Measurements from ENCODE around the gene MRPS2. TPM values are rescaled to one million over a fixed set of nuclear protein-coding genes. Genes with fewer than 3 reads are reported as not detected.
"Not testable (repeated sequence)": the region's sequence is repeated elsewhere in the genome, so short reads cannot be mapped to it uniquely, and the experiment has no call there.

MRPS2 gene
- total RNA-seq, 1 experiment from 2014 or later: 54.2 TPM

GRCh38 chr9:135531096-135531495, 30.6 kb downstream of the MRPS2 start:
- DNase-seq (ENCODE audit: low spot score): no peak

GRCh38 chr9:135533113-135533512, 32.6 kb downstream of the MRPS2 start:
- no peak for DNase-seq (ENCODE audit: low spot score)

GRCh38 chr9:135533674-135534073, 33.2 kb downstream of the MRPS2 start:
- DNase-seq (ENCODE audit: low spot score): no peak

GRCh38 chr9:135534192-135534711, 33.8 kb downstream of the MRPS2 start:
- DNase-seq (ENCODE audit: low spot score): not testable (repeated sequence)

GRCh38 chr9:135534826-135535225, 34.3 kb downstream of the MRPS2 start:
- not testable (repeated sequence) for DNase-seq (ENCODE audit: low spot score)

- DNase-seq (ENCODE audit: low spot score): not testable (repeated sequence)
Measured at GRCh38 chr9:135535631-135536030, 35.1 kb downstream of the MRPS2 start.

- peak; percentile 53 for DNase-seq (ENCODE audit: low spot score)
Measured at GRCh38 chr9:135536216-135536615, 35.7 kb downstream of the MRPS2 start.

GRCh38 chr9:135543262-135543894, 42.9 kb downstream of the MRPS2 start:
- peak; percentile 80 for DNase-seq (ENCODE audit: low spot score)

- no peak for DNase-seq (ENCODE audit: low spot score)
Measured at GRCh38 chr9:135544981-135545635, 44.6 kb downstream of the MRPS2 start.

- DNase-seq (ENCODE audit: low spot score): not testable (repeated sequence)
Measured at GRCh38 chr9:135545646-135546176, 45.2 kb downstream of the MRPS2 start, which contains the start of gene OBP2A. TSS of gene OBP2A (plus strand) at chr9:135546126. CDS start at chr9:135546181, 55 bp downstream.

GRCh38 chr9:135546792-135547617, 46.5 kb downstream of the MRPS2 start:
- DNase-seq (ENCODE audit: low spot score): not testable (repeated sequence)

GRCh38 chr9:135547756-135548736, 47.6 kb downstream of the MRPS2 start:
- no peak for DNase-seq (ENCODE audit: low spot score)

- not testable (repeated sequence) for DNase-seq (ENCODE audit: low spot score)
Measured at GRCh38 chr9:135549478-135550343, 49.2 kb downstream of the MRPS2 start.

- DNase-seq (ENCODE audit: low spot score): no peak
Measured at GRCh38 chr9:135550344-135550918, 49.9 kb downstream of the MRPS2 start.

- no peak for DNase-seq (ENCODE audit: low spot score)
Measured at GRCh38 chr9:135551031-135551430, 50.5 kb downstream of the MRPS2 start.

- DNase-seq (ENCODE audit: low spot score): no peak
Measured at GRCh38 chr9:135551456-135551855, 51.0 kb downstream of the MRPS2 start.

GRCh38 chr9:135552021-135552697, 51.7 kb downstream of the MRPS2 start:
- DNase-seq (ENCODE audit: low spot score): no peak

GRCh38 chr9:135552698-135553171, 52.3 kb downstream of the MRPS2 start:
- no peak for DNase-seq (ENCODE audit: low spot score)
